MM.1S (cell line): Measurements from ENCODE around the gene MAGI2.

ENCODE experiments used
- DNase-seq: peaks from one replicate; pipeline ENCODE4 v3.0.0-alpha.2; 2015
- H2AFZ ChIP-seq: fragments of 300-600 bp; sonication (generic); 2 replicates; pipeline ENCODE4 v1.6.0; 2016; ENCODE audit warnings: antibody characterized with exemption, low read length
- H3F3A ChIP-seq: fragments of 300-600 bp; sonication (generic); 2 replicates; pipeline ENCODE4 v1.6.1; 2016; ENCODE audit warnings: mild to moderate bottlenecking, antibody characterized with exemption, low read length, moderate library complexity, mixed read lengths; ENCODE audit not compliant: insufficient read depth
- H3K27ac ChIP-seq: fragments of 300-600 bp; sonication (generic); 2 replicates; pipeline ENCODE4 v1.5.1; 2016; ENCODE audit warnings: mild to moderate bottlenecking, low read length
- H3K27me3 ChIP-seq: fragments of 300-600 bp; sonication (generic); replicated peaks from 2 replicates; pipeline ENCODE4 v1.6.0; 2016; ENCODE audit warnings: low read length; ENCODE audit not compliant: insufficient read depth
- H3K36me3 ChIP-seq: fragments of 300-600 bp; sonication (generic); replicated peaks from 2 replicates; pipeline ENCODE4 v1.6.1; 2016; ENCODE audit warnings: mild to moderate bottlenecking, low read length, mixed read lengths; ENCODE audit not compliant: insufficient read depth
- H3K4me1 ChIP-seq: fragments of 300-600 bp; sonication (generic); 2 replicates; pipeline ENCODE4 v1.6.1; 2016; ENCODE audit warnings: low read length, mixed read lengths
- H3K4me2 ChIP-seq: fragments of 300-600 bp; sonication (generic); 2 replicates; pipeline ENCODE4 v1.6.0; 2016; ENCODE audit warnings: low read depth, low read length
- H3K4me3 ChIP-seq: fragments of 300-600 bp; sonication (generic); 2 replicates; pipeline ENCODE4 v1.5.1; 2016; ENCODE audit warnings: low read length, mixed read lengths
- H3K79me2 ChIP-seq: fragments of 300-600 bp; sonication (generic); 2 replicates; pipeline ENCODE4 v1.6.1; 2016; ENCODE audit warnings: mixed run types, low read length, mixed read lengths
- H3K9ac ChIP-seq: fragments of 300-600 bp; sonication (generic); 2 replicates; pipeline ENCODE4 v1.6.1; 2016; ENCODE audit warnings: low read length, mixed read lengths
- H3K9me2 ChIP-seq: fragments of 300-600 bp; sonication (generic); replicated peaks from 2 replicates; pipeline ENCODE4 v1.6.1; 2016; ENCODE audit warnings: mild to moderate bottlenecking, low read length, mixed read lengths; ENCODE audit not compliant: insufficient read depth
- H3K9me3 ChIP-seq: fragments of 300-600 bp; sonication (generic); replicated peaks from 2 replicates; pipeline ENCODE4 v1.6.1; 2016; ENCODE audit warnings: mild to moderate bottlenecking, low read length, mixed read lengths; ENCODE audit not compliant: insufficient read depth
- H4K20me1 ChIP-seq: fragments of 300-600 bp; sonication (generic); 2 replicates; pipeline ENCODE4 v1.6.1; 2016; ENCODE audit warnings: mild to moderate bottlenecking, low read length, moderate library complexity, mixed read lengths; ENCODE audit not compliant: insufficient read depth
- CTCF ChIP-seq: fragments of 300-600 bp; sonication (generic); IDR thresholded peaks from 2 replicates; pipeline ENCODE4 v1.5.1; 2016; ENCODE audit warnings: antibody characterized with exemption, low read length, mixed read lengths
- EZH2 ChIP-seq: fragments of 300-600 bp; sonication (generic); optimal IDR thresholded peaks from 2 replicates; pipeline ENCODE3; 2017; ENCODE audit warnings: low read depth, mild to moderate bottlenecking, antibody characterized with exemption, low read length, mixed read lengths
- EZH2phosphoT487 ChIP-seq: fragments of 300-600 bp; sonication (generic); IDR thresholded peaks from 2 replicates; pipeline ENCODE4 v1.6.1; 2018; ENCODE audit warnings: antibody characterized with exemption, low read length

Gene MAGI2

DNA sequence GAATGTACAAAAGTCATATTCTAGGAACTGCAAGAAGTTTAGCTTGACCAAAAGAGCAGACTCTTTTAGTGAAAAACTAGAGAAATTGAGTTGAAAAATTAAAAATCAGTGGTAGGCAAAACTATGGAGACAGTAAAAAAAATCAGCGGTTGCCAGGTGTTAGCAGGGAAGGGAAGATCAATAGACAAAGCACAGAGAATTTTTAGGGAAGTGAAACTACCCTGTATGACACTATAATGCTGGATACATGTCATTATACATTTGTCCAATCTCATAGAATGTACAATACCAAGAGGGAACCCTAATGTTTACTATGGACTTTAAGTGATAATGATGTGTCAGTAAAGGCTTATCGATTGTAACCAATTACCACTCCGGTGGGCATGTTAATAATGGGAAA lies 761.9 kb downstream of the MAGI2 start:
- Histone ChIP-seq H4K20me1 (no peaks in the 10 kb centered on the region), H3K79me2 (no peaks in the 10 kb centered on the region), H3K36me3 (no peaks in the 10 kb centered on the region), H3F3A (no peaks in the 10 kb centered on the region), H2AFZ (no peak overlapping the region), H3K9me2 (no peaks in the 10 kb centered on the region), H3K9me3 (no peaks in the 10 kb centered on the region), H3K9ac (no peak overlapping the region), H3K4me3 (no peak overlapping the region), H3K27ac (no peak overlapping the region), H3K27me3 (no peaks in the 10 kb centered on the region), H3K4me1 (no peaks in the 10 kb centered on the region), H3K4me2 (no peak overlapping the region)
- TF ChIP-seq EZH2phosphoT487: no peak
- no peak for TF ChIP-seq EZH2
- no peak for TF ChIP-seq CTCF
- DNase-seq: no peak

GRCh38 chr7:78690174-78690573 lies 763.3 kb downstream of the MAGI2 start:
- no peak overlapping the region for H3K9ac ChIP-seq
- H3K27me3 ChIP-seq: no peaks in the 10 kb centered on the region
- TF ChIP-seq EZH2phosphoT487 (no peak), CTCF (no peak), EZH2 (no peak)
- H3K9me3 ChIP-seq: no peaks in the 10 kb centered on the region
- no peaks in the 10 kb centered on the region for H4K20me1 ChIP-seq
- H3K9me2 ChIP-seq: no peaks in the 10 kb centered on the region
- H3K79me2 ChIP-seq: no peaks in the 10 kb centered on the region
- H3F3A ChIP-seq: no peaks in the 10 kb centered on the region
- no peak overlapping the region for H3K27ac ChIP-seq
- no peak overlapping the region for H2AFZ ChIP-seq
- no peaks in the 10 kb centered on the region for H3K4me1 ChIP-seq
- no peak for DNase-seq
- no peaks in the 10 kb centered on the region for H3K36me3 ChIP-seq
- no peak overlapping the region for H3K4me3 ChIP-seq
- H3K4me2 ChIP-seq: no peak overlapping the region

DNA sequence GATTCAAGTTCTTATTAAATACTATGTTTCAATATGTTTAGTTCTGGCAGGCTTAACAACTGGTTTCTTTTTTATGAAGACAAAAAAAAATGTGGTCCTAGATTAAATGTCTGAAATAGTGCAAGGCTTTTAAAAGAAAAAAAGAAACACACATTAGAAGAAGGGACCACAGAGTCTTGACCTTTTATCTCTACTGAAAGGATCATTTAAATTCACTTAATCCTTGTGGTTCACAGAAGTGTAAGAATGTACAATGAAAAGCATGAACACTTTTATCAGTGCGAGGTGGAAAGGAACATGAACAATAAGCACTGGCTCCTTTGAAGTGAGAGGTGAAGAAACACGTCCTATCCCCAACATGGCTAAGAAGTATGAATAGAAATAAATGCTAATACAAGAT lies 765.1 kb downstream of the MAGI2 start:
- no peaks in the 10 kb centered on the region for H3K9me3 ChIP-seq
- H3K27me3 ChIP-seq: no peaks in the 10 kb centered on the region
- no peak overlapping the region for H3K9ac ChIP-seq
- no peaks in the 10 kb centered on the region for H3K36me3 ChIP-seq
- no peak for DNase-seq
- no peaks in the 10 kb centered on the region for H4K20me1 ChIP-seq
- no peaks in the 10 kb centered on the region for H3F3A ChIP-seq
- no peak for TF ChIP-seq CTCF
- TF ChIP-seq EZH2phosphoT487: no peak
- no peak for TF ChIP-seq EZH2
- H3K9me2 ChIP-seq: no peaks in the 10 kb centered on the region
- no peak overlapping the region for H3K4me3 ChIP-seq
- H3K4me1 ChIP-seq: no peaks in the 10 kb centered on the region
- no peaks in the 10 kb centered on the region for H3K79me2 ChIP-seq
- no peak overlapping the region for H2AFZ ChIP-seq
- H3K4me2 ChIP-seq: no peak overlapping the region
- H3K27ac ChIP-seq: no peak overlapping the region

DNA sequence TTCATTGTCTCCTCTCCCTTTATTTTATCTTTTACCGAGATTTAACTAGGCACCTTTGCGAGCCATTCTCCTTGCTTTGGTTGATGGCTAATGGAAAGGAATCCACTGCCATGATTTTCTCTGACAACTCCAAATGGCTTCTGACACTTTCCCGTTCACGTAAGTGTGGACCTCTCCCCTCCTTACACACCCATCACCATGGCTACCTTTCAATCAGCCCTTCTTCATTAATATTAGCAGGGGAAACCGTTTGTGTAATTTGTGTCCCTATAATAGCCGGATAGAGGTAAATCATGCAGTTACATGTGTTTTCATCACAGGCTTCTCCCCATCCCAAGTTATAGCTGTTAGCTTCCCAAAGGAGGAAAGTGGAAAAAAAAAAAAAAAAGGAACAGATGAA lies 767.3 kb downstream of the MAGI2 start:
- Histone ChIP-seq H3K36me3 (no peaks in the 10 kb centered on the region), H2AFZ (no peak overlapping the region), H3K9me2 (no peaks in the 10 kb centered on the region), H3K79me2 (no peaks in the 10 kb centered on the region), H3K27ac (no peak overlapping the region), H3K27me3 (no peaks in the 10 kb centered on the region), H3K9me3 (no peaks in the 10 kb centered on the region), H3F3A (no peaks in the 10 kb centered on the region), H3K4me2 (no peak overlapping the region), H3K4me1 (no peaks in the 10 kb centered on the region), H4K20me1 (no peaks in the 10 kb centered on the region), H3K9ac (no peak overlapping the region), H3K4me3 (no peak overlapping the region)
- no peak for DNase-seq
- TF ChIP-seq EZH2: no peak
- no peak for TF ChIP-seq CTCF
- no peak for TF ChIP-seq EZH2phosphoT487
